Dendritic cell treated with granulocyte-macrophage colony-stimulating factor and Interleukin-4, amounts not matched to agents 40 ng/mL and 50 ng/mL, for 4 days (primary cell): ENCODE measurements around the gene ZBTB17.

Source experiments
- H3K27ac Mint-ChIP-seq: one replicate; pipeline ENCODE4 v1.8.0; 2022; ENCODE audit warnings: mild to moderate bottlenecking, mixed read lengths
- H3K27me3 Mint-ChIP-seq: one replicate; pipeline ENCODE4 v1.8.0; 2022; ENCODE audit warnings: mild to moderate bottlenecking, mixed read lengths
- H3K36me3 Mint-ChIP-seq: one replicate; pipeline ENCODE4 v1.8.0; 2022; ENCODE audit warnings: low read depth, mixed read lengths
- H3K4me1 Mint-ChIP-seq: one replicate; pipeline ENCODE4 v1.8.0; 2022; ENCODE audit warnings: low read depth, mixed read lengths
- H3K4me3 Mint-ChIP-seq: one replicate; pipeline ENCODE4 v1.8.0; 2022; ENCODE audit warnings: mild to moderate bottlenecking, moderate library complexity, mixed read lengths
- H3K9me3 Mint-ChIP-seq: one replicate; pipeline ENCODE4 v1.8.0; 2022; ENCODE audit warnings: mixed read lengths
- intact Hi-C: fragments of 100-400 bp; cut with micrococcal nuclease; formaldehyde crosslinking; loops from one replicate; pipeline ENCODE4 v1.15.0; 2022

Gene ZBTB17

DNA sequence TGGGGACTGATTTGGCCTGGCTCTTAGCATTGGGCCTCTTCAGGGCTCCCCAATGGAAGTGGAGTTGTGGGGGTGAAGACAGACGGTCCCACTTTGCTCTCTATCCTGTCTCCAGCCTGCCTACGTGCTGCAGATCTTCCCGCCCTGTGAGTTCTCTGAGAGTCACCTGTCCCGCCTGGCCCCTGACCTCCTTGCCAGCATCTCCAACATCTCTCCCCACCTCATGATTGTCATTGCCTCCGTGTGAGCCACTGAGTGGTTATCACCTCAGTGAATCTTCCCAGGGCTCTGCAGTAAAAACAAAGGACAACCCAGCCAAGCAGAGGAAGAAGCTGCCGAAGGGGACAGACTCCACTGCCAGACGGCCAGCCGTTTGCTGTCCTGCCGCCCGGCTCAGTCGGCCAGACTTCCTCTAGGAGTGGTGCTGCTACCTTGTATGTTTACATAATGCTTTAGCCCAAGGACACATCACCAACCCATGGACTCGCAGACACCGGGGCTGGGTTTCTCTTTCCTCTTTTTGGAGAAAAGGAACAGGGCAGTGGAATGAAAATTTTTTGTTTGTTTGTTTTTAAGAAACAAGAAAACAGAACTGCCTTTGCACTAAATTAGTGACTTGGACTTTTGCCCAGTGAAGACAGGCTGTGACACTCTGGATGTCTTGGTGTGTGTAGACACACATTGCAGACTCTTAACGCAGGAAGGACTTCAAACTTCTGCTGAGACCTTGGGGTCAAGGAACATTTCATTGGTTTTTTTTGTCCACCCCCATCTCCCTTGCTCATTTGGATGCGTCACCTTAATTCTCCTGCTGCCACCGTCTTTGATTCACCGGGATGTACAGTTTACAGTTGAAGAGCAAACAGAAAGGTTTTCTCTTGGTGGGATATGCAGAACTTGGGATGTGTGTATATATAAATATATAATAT is 36.5 kb downstream of the ZBTB17 start:
- no peak overlapping the region for H3K4me3 Mint-ChIP-seq
- peak overlapping the region; percentile 47 for H3K27ac Mint-ChIP-seq

DNA sequence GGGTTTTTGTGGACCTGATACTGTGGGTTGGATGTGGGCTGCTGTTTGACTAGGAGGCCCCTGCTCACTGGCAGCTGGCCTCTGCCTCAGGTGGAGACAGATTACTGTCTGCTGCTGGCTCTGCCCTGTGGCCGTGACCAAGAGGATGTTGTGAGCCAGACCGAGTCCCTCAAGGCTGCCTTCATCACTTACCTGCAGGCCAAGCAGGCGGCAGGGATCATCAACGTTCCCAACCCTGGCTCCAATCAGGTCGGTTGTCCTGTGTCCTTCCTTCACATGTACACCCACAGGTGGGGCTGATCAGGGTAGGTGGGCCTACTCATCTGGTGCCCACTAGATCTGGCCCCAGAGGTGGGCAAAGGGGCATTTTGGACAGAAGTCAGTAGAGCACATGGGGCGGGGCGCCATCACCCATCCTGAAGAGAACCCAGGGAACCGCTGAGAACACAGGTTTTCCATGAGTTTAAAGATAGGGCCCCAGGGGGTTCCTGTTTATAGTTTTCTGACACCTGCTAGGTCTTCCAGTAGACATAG is 37.2 kb downstream of the ZBTB17 start:
- Mint-ChIP-seq H3K9me3 (no peaks in the 10 kb centered on the region), H3K27me3 (no peaks in the 10 kb centered on the region)
- intact Hi-C loops, result no loop called here

More for the DNA sequence above, 36.5 kb downstream of the ZBTB17 start:
- Mint-ChIP-seq H3K36me3 (peaks cover 100% of the 10 kb centered on the region), H3K9me3 (no peaks in the 10 kb centered on the region), H3K4me1 (peaks cover 18% of the 10 kb centered on the region), H3K27me3 (no peaks in the 10 kb centered on the region)
- intact Hi-C loops, result no loop called here

DNA sequence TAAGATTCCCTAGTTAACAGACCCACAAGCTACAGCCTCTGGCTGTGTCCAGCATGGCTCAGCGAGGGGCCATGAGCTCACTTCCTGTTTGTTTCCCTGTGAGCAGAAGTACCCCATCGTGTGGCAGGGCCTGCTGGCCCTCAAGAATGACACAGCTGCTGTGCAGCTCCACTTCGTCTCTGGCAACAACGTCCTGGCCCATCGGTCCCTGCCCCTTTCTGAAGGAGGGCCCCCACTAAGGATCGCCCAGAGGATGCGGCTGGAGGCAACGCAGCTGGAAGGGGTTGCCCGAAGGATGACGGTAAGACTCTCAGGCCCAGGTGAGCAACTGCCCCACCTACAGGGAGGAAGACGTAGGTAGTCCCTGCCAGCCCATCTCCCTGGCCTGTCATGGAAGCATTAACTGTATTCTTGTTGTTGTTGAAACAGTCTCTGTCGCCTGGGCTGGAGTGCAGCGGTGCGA is 38.2 kb downstream of the ZBTB17 start:
- no peaks in the 10 kb centered on the region for H3K27me3 Mint-ChIP-seq
- peaks cover 18% of the 10 kb centered on the region for H3K4me1 Mint-ChIP-seq
- H3K27ac Mint-ChIP-seq, result peak overlapping the region; percentile 71
- intact Hi-C loops, result no loop called here
- peaks cover 100% of the 10 kb centered on the region for H3K36me3 Mint-ChIP-seq
- H3K4me3 Mint-ChIP-seq, result no peak overlapping the region
- H3K9me3 Mint-ChIP-seq, result no peaks in the 10 kb centered on the region

More for the DNA sequence above, 37.2 kb downstream of the ZBTB17 start:
- H3K27ac Mint-ChIP-seq, result peak overlapping the region; percentile 47
- H3K36me3 Mint-ChIP-seq, result peaks cover 100% of the 10 kb centered on the region
- no peak overlapping the region for H3K4me3 Mint-ChIP-seq
- peaks cover 18% of the 10 kb centered on the region for H3K4me1 Mint-ChIP-seq

GRCh38 chr1:15937146-15937545 is 38.8 kb downstream of the ZBTB17 start:
- Mint-ChIP-seq H3K27me3 (no peaks in the 10 kb centered on the region), H3K4me1 (peaks cover 18% of the 10 kb centered on the region), H3K4me3 (no peak overlapping the region), H3K9me3 (no peaks in the 10 kb centered on the region), H3K36me3 (peaks cover 100% of the 10 kb centered on the region), H3K27ac (peak overlapping the region; percentile 71)
- intact Hi-C loops, result no loop called here

GRCh38 chr1:15936025-15936424 is 39.9 kb downstream of the ZBTB17 start:
- Mint-ChIP-seq H3K27ac (no peak overlapping the region), H3K4me3 (no peak overlapping the region), H3K36me3 (peaks cover 100% of the 10 kb centered on the region), H3K27me3 (no peaks in the 10 kb centered on the region), H3K4me1 (peaks cover 18% of the 10 kb centered on the region), H3K9me3 (no peaks in the 10 kb centered on the region)
- intact Hi-C loops, result no loop called here

- Mint-ChIP-seq H3K4me3 (no peak overlapping the region), H3K27ac (no peak overlapping the region), H3K4me1 (peaks cover 18% of the 10 kb centered on the region), H3K9me3 (no peaks in the 10 kb centered on the region), H3K36me3 (peaks cover 100% of the 10 kb centered on the region), H3K27me3 (no peaks in the 10 kb centered on the region)
- intact Hi-C loops, result no loop called here
Observed at GRCh38 chr1:15935056-15935950, 40.6 kb downstream of the ZBTB17 start.

GRCh38 chr1:15934211-15935055 is 41.5 kb downstream of the ZBTB17 start:
- no peak overlapping the region for H3K4me3 Mint-ChIP-seq
- intact Hi-C loops, result no loop called here

GRCh38 chr1:15933684-15934083 is 42.2 kb downstream of the ZBTB17 start:
- no peak overlapping the region for H3K27ac Mint-ChIP-seq
- H3K9me3 Mint-ChIP-seq, result no peaks in the 10 kb centered on the region
- no peaks in the 10 kb centered on the region for H3K27me3 Mint-ChIP-seq
- H3K36me3 Mint-ChIP-seq, result peaks cover 100% of the 10 kb centered on the region
- peaks cover 9% of the 10 kb centered on the region for H3K4me1 Mint-ChIP-seq
- intact Hi-C loops, result no loop called here
- no peak overlapping the region for H3K4me3 Mint-ChIP-seq

More at GRCh38 chr1:15934211-15935055, 41.5 kb downstream of the ZBTB17 start:
- H3K27me3 Mint-ChIP-seq, result no peaks in the 10 kb centered on the region
- peaks cover 15% of the 10 kb centered on the region for H3K4me1 Mint-ChIP-seq
- no peak overlapping the region for H3K27ac Mint-ChIP-seq
- H3K9me3 Mint-ChIP-seq, result no peaks in the 10 kb centered on the region
- H3K36me3 Mint-ChIP-seq, result peaks cover 100% of the 10 kb centered on the region

DNA sequence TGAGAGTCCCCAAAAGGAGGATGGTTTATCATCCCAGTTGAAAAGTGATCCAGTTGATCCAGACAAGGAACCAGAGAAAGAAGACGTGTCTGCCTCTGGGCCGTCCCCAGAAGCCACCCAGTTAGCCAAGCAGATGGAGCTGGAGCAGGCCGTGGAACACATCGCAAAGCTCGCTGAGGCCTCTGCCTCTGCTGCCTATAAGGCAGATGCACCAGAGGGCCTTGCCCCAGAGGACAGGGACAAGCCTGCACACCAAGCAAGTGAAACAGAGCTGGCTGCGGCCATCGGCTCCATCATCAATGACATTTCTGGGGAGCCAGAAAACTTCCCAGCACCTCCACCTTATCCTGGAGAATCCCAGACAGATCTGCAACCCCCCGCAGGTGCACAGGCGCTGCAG is 43.3 kb downstream of the ZBTB17 start:
- no peak overlapping the region for H3K27ac Mint-ChIP-seq
- H3K4me3 Mint-ChIP-seq, result no peak overlapping the region
- no peaks in the 10 kb centered on the region for H3K27me3 Mint-ChIP-seq
- H3K36me3 Mint-ChIP-seq, result peaks cover 100% of the 10 kb centered on the region
- intact Hi-C loops, result no loop called here
- H3K4me1 Mint-ChIP-seq, result peaks cover 6% of the 10 kb centered on the region
- H3K9me3 Mint-ChIP-seq, result no peaks in the 10 kb centered on the region

- intact Hi-C loops, result no loop called here
- Mint-ChIP-seq H3K36me3 (peaks cover 98% of the 10 kb centered on the region), H3K27ac (no peak overlapping the region), H3K27me3 (no peaks in the 10 kb centered on the region), H3K4me1 (no peaks in the 10 kb centered on the region), H3K4me3 (no peak overlapping the region), H3K9me3 (no peaks in the 10 kb centered on the region)
Observed at GRCh38 chr1:15931884-15932283, 44.0 kb downstream of the ZBTB17 start.

DNA sequence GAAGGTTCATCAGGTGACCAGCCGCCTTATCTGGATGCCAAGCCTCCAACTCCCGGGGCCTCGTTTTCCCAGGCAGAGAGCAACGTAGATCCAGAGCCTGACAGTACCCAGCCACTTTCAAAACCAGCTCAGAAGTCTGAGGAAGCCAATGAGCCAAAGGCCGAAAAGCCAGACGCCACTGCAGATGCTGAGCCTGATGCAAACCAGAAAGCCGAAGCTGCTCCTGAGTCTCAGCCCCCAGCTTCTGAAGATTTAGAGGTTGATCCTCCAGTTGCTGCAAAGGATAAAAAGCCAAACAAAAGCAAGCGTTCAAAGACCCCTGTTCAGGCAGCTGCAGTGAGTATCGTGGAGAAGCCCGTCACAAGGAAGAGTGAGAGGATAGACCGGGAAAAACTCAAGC is 44.5 kb downstream of the ZBTB17 start:
- Mint-ChIP-seq H3K4me3 (no peak overlapping the region), H3K27ac (no peak overlapping the region), H3K9me3 (no peaks in the 10 kb centered on the region), H3K36me3 (peaks cover 98% of the 10 kb centered on the region), H3K4me1 (no peaks in the 10 kb centered on the region), H3K27me3 (no peaks in the 10 kb centered on the region)
- intact Hi-C loops, result no loop called here

DNA sequence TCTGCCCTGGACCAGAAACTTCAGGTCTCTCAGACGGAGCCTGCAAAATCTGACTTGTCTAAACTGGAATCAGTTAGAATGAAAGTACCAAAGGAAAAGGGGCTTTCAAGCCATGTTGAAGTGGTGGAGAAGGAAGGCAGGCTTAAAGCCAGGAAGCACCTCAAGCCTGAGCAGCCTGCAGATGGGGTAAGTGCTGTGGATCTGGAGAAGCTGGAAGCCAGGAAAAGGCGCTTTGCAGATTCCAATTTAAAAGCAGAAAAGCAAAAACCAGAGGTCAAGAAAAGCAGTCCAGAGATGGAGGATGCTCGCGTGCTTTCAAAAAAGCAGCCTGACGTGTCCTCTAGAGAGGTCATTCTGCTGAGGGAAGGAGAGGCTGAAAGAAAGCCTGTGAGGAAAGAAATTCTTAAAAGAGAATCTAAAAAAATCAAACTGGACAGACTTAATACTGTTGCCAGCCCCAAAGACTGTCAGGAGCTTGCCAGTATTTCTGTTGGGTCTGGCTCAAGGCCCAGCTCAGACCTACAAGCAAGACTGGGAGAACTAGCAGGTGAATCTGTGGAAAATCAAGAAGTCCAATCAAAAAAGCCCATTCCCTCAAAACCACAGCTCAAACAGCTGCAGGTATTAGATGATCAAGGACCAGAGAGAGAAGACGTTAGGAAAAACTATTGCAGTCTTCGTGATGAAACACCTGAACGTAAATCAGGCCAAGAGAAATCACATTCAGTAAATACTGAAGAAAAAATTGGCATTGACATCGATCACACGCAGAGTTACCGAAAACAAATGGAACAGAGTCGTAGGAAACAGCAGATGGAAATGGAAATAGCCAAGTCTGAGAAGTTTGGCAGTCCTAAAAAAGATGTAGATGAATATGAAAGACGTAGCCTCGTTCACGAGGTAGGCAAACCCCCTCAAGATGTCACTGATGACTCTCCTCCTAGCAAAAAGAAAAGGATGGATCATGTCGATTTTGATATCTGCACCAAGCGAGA is 46.6 kb downstream of the ZBTB17 start:
- H3K9me3 Mint-ChIP-seq, result no peaks in the 10 kb centered on the region
- no peak overlapping the region for H3K4me3 Mint-ChIP-seq
- intact Hi-C loops, result no loop called here
- peaks cover 92% of the 10 kb centered on the region for H3K36me3 Mint-ChIP-seq
- no peaks in the 10 kb centered on the region for H3K4me1 Mint-ChIP-seq
- H3K27me3 Mint-ChIP-seq, result no peaks in the 10 kb centered on the region
- peak overlapping the region; percentile 21 for H3K27ac Mint-ChIP-seq
